Measurements from ENCODE around the gene ATP13A3.

The ATP13A3 gene

GRCh38 chr3:194368918-194369317, 117.9 kb downstream of the ATP13A3 start:
- DNase-seq = no peak

DNA sequence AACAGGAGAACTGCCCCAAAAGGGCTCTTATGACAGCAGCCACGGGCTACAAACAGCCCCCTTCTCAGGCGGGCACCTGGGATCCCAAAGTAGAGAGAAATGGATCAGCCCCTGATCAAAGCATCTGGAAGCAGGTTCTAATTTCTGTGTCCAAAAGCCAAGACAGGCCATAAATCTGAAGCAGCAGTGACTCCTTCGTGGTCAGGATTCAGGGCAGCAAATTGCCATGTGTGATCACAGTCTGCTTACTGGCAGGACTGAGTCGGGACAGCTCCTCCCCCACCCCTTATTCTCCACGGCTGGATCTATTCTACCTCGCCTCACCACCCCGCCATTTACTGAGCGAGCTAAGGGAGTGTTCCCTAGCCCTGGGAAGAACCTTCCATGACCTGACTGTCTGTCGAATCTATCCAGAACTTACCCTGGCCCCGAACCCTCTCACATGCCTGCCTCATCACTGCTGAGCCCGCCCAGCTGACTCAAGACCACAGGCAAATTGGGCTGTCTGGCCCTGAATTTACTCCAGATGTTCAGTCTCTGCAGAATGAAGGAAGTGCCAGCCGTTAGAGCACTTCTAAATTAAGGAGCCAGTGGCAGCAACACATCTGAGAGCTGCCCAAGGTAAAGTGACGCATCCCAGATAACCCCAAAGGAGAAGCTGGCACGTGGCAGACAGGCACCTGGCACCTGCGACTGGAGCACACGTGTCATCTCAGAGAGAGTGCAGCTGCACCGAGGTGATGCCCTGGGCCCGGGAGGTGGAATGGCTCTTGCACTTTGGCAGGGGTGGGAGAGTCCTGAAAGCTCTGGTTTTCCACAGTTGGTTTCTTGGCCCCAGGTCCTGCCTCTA, 118.6 kb downstream of the ATP13A3 start:
- no peak for DNase-seq

- no peak for DNase-seq
These were observed 120.8 kb downstream of the ATP13A3 start for GRCh38 chr3:194365978-194366490.

GRCh38 chr3:194365526-194365925, 121.3 kb downstream of the ATP13A3 start:
- no peak for DNase-seq

DNA sequence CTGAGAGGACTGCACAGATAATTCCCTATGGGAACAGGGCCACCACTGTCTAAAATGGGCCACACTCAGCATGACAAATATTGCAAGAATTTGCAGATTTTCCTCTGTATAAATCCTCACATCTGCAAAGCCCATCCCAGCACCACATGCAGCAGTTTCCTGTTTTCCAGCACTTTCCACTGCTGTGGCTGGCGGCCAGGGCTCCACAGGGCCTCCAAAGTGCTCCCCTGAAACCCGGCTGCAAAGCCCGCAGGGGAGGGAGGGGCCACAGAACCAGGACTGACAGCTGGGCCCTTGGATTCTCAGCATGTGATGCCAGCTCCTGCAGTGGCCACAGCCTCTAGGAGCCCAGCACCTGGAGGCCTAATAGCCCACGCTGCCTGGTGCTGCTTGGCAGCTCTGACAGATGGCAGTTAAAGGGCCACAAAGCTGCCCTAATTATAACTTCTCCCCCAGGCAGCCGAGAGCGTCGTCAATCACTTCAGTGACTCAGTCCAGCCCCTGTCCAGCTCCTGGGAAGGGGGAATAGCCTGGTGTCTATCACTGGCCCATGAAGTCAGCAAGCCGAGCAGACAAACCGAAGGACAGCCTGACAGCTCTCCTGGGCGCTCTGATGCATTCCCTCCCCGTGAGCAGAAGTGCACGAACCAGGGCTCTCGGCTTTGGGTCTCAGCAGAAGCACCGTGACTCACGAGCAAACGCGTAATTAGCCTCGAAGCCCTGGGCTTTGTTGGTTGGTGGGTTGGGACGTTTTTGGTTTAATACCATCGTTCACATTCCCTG, 122.0 kb downstream of the ATP13A3 start:
- DNase-seq = peak; percentile 92

DNA sequence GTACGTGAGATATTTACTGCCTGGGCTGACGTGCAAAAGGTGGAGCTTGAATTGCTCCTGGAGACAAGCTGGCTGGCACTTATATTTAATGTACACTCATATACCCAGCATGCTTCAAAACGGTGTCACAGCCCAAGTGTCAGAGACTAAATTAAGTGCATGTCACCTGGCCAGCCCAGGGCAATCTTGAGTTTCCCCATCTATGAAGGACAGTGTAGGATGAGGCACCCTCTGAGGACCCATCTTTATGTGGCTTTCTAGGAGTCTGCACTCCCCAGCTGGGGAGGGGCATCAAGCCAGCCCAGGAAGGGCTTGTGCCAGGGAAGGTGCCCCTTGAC, 122.5 kb downstream of the ATP13A3 start:
- no peak for DNase-seq

GRCh38 chr3:194360568-194360967, 126.2 kb downstream of the ATP13A3 start:
- no peak for DNase-seq

DNA sequence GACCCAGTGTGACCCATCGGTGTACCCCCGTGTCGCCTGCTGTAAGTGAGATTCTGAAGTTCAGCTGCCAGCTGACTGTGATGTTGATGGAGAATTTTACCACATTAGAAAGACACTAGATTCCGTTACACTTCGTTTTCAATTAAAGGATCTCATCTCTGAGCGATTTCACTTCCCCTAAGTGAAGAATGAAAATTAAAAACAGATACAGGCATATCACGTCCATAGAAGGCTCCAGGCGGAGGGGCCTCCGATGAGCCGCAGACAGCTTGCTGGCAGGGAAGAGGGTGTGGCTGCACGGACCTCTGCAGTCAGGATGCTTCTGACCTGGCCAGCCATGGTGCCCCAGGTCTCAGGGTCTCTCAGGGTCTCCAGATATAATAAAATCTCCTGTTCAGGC, 129.1 kb downstream of the ATP13A3 start:
- DNase-seq = no peak

- DNase-seq = no peak
These were observed 131.4 kb downstream of the ATP13A3 start for GRCh38 chr3:194355379-194355778.

- DNase-seq = no peak
These were observed 132.5 kb downstream of the ATP13A3 start for GRCh38 chr3:194354315-194354714.
